Neutrophil (primary cell): Measurements from ENCODE around the gene MITF.

ENCODE experiments used
- H3K27ac ChIP-seq: fragments of 200-600 bp; sonication (generic); 2 replicates; pipeline ENCODE4 v1.5.1; 2016; ENCODE audit warnings: mild to moderate bottlenecking, moderate library complexity
- H3K27me3 ChIP-seq: fragments of 200-600 bp; sonication (generic); 2 replicates; pipeline ENCODE4 v1.6.0; 2016; ENCODE audit warnings: mild to moderate bottlenecking
- H3K36me3 ChIP-seq: fragments of 200-600 bp; sonication (generic); 2 replicates; pipeline ENCODE4 v1.5.1; 2017
- H3K4me1 ChIP-seq, 2 experiments: fragments of 200-600 bp in 1 of 2; sonication (generic) in 1 of 2; 1 replicate in 1 of 2; 2 replicates in 1 of 2; pipeline versions ENCODE4 v1.5.1 to v1.6.1; 2013 to 2016; ENCODE audit warnings: low read depth in 1 of 2, low read length in 1 of 2, mild to moderate bottlenecking in 1 of 2, moderate library complexity in 1 of 2; ENCODE audit not compliant: control insufficient read depth in 1 of 2, insufficient read depth in 1 of 2
- H3K4me3 ChIP-seq, 2 experiments: fragments of 200-600 bp in 1 of 2; sonication (generic) in 1 of 2; 1 replicate in 1 of 2; 2 replicates in 1 of 2; pipeline ENCODE4 v1.5.1; 2013 to 2016; ENCODE audit warnings: low read depth in 1 of 2, low read length in 1 of 2, mild to moderate bottlenecking in 1 of 2, moderate library complexity in 1 of 2
- H3K9me3 ChIP-seq: fragments of 200-600 bp; sonication (generic); 2 replicates; pipeline ENCODE4 v1.5.1; 2016
- CTCF ChIP-seq: fragments of 200-600 bp; sonication (generic); IDR thresholded peaks from 2 replicates; pipeline ENCODE4 v1.5.1; 2016; ENCODE audit warnings: antibody characterized with exemption

MITF gene

GRCh38 chr3:69828817-69829216 lies 89.6 kb downstream of the MITF start:
- Histone ChIP-seq H3K27ac (no peak overlapping the region), H3K27me3 (no peaks in the 10 kb centered on the region), H3K9me3 (no peaks in the 10 kb centered on the region), H3K36me3 (no peaks in the 10 kb centered on the region), H3K4me3 (no peak overlapping the region), H3K4me1 (no peaks in the 10 kb centered on the region)
- no peak for TF ChIP-seq CTCF

- Histone ChIP-seq H3K36me3 (no peaks in the 10 kb centered on the region), H3K27ac (no peak overlapping the region), H3K27me3 (no peaks in the 10 kb centered on the region), H3K4me1 (no peaks in the 10 kb centered on the region), H3K4me3 (no peak overlapping the region), H3K9me3 (no peaks in the 10 kb centered on the region)
- no peak for TF ChIP-seq CTCF
Observed at GRCh38 chr3:69830147-69830546, 90.9 kb downstream of the MITF start.

- Histone ChIP-seq H3K4me1 (no peaks in the 10 kb centered on the region), H3K4me3 (no peak overlapping the region), H3K36me3 (no peaks in the 10 kb centered on the region), H3K27me3 (no peaks in the 10 kb centered on the region), H3K27ac (no peak overlapping the region), H3K9me3 (no peaks in the 10 kb centered on the region)
- no peak for TF ChIP-seq CTCF
Observed at GRCh38 chr3:69831737-69832136, 92.5 kb downstream of the MITF start.

- no peaks in the 10 kb centered on the region for H3K27me3 ChIP-seq
- H3K36me3 ChIP-seq, result no peaks in the 10 kb centered on the region
- H3K9me3 ChIP-seq, result no peaks in the 10 kb centered on the region
- no peak overlapping the region for H3K4me3 ChIP-seq
- H3K27ac ChIP-seq, result no peak overlapping the region
- H3K4me1 ChIP-seq, result no peaks in the 10 kb centered on the region
- TF ChIP-seq CTCF, result no peak
Observed at GRCh38 chr3:69833591-69833990, 94.3 kb downstream of the MITF start.

GRCh38 chr3:69838217-69838616 lies 99.0 kb downstream of the MITF start:
- Histone ChIP-seq H3K4me1 (no peaks in the 10 kb centered on the region), H3K36me3 (no peaks in the 10 kb centered on the region), H3K27me3 (no peaks in the 10 kb centered on the region), H3K27ac (no peak overlapping the region), H3K9me3 (no peaks in the 10 kb centered on the region), H3K4me3 (no peak overlapping the region)
- no peak for TF ChIP-seq CTCF
